GM12873 (cell line): ENCODE data around the gene NPEPPS.

ENCODE experiments used
- TF ChIP-seq, protein P1 (sequence below): IDR thresholded peaks from 2 replicates; pipeline ENCODE4 v1.5.1; 2012; ENCODE audit warnings: low read depth, mild to moderate bottlenecking, moderate library complexity, low read length, control low read depth; ENCODE audit not compliant: insufficient read depth; ENCODE audit errors: missing control alignments

NPEPPS gene

DNA sequence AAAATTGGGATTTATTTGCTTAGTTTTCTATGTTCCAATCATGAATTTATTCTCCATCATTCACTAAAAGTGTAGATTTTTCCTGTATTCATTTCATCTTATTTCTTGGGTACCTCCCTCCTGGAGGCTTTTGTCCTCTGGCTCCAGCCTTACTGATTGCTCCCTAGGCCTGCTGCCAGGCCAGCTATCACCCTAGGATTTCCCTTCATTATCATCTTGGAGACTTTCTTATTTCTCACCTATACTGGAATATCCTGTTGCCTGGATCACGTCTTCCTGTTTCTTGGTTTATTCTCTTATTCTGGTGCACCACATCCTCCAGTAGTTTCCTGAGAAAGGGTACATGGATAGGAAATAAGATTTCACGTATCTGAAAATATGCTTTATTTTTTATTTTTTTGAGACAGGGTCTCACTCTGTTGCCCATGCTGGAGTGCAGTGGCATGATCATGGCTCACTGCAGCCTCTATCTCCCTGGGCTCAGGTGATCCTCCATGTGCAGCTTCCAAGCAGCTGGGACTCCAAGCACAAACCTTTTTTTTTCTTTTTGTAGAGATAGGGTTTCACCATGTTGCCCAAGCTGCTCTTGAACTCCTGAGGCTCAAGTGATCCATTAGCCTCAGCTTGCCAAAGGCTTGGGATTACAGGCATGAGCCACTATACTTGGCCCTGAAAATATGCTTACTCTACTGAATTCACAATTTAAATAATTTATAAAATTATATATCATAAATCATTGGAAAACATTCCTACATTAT is 105.5 kb downstream of the NPEPPS start:
- TF ChIP-seq, protein P1, sequence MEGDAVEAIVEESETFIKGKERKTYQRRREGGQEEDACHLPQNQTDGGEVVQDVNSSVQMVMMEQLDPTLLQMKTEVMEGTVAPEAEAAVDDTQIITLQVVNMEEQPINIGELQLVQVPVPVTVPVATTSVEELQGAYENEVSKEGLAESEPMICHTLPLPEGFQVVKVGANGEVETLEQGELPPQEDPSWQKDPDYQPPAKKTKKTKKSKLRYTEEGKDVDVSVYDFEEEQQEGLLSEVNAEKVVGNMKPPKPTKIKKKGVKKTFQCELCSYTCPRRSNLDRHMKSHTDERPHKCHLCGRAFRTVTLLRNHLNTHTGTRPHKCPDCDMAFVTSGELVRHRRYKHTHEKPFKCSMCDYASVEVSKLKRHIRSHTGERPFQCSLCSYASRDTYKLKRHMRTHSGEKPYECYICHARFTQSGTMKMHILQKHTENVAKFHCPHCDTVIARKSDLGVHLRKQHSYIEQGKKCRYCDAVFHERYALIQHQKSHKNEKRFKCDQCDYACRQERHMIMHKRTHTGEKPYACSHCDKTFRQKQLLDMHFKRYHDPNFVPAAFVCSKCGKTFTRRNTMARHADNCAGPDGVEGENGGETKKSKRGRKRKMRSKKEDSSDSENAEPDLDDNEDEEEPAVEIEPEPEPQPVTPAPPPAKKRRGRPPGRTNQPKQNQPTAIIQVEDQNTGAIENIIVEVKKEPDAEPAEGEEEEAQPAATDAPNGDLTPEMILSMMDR: no peak

DNA sequence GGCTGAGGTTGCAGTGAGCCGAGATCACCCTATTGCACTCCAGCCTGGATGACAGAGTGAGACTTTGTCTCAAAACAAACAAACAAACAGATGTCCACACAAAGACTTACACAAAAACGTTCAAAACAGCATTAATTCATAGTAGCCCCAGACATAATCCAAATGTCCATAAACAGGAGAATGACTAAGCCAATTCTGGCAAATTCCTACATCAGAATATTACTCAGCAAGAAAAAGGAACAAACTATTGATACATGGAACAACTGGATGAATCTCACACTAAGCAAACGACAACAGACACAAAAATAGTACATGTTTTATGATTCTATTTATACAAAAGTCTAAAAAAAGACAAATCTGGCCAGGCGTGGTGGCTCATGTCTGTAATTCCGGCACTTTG is 108.0 kb downstream of the NPEPPS start:
- TF ChIP-seq, protein P1: no peak

DNA sequence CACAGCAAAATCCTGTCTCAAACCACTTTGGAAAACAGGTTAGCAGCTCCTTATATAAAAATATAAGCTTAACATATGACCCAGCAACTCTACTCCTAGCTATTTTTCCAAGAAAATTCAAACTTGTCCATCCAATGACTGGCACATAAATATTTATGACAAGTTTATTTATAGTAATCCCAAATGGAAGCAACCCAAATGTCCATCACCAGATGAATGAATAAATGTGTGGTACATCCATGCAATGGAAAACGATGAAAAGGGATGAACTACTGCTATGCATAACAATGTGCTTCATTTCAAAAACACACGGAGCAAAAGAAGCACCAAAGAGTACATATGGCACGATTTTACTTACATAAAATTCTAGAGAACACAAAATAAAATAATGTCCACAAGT is 109.2 kb downstream of the NPEPPS start:
- TF ChIP-seq, protein P1: no peak

DNA sequence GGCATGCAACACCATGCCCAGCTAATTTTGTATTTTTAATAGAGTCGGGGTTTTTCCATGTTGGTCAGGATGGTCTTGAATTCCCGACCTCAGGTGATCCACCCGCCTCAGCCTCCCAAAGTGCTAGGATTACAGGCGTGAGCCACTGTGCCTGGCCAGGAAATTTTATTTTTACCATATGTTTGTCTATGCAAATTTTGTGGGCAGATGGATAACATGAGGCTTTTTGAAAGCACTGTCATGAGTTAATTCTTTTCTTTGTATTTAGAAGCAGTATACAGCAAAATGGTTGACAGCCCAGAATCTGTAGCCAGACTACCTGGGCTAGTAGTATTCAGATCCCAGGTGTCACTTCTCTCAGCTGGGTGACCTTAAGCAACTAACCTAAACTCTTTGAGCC is 110.3 kb downstream of the NPEPPS start:
- TF ChIP-seq, protein P1: no peak

DNA sequence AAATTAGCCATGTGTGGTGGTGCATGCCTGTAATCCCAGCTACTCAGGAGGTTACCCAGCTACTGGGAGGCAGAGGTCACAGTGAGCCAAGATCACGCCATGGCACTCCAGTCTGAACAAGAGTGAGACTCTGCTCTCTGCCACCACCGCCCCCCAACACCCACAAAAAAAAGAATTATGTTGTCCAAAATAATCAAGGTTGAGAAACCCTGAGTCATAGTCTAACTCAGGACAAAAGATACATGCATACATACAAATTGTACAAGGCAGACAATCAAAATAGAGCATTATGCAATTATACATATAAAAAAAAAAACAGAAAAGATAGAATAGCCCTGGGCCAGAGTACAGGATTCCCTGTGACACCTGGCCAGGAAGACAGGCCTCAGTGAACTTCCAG is 112.2 kb downstream of the NPEPPS start:
- TF ChIP-seq, protein P1: no peak

DNA sequence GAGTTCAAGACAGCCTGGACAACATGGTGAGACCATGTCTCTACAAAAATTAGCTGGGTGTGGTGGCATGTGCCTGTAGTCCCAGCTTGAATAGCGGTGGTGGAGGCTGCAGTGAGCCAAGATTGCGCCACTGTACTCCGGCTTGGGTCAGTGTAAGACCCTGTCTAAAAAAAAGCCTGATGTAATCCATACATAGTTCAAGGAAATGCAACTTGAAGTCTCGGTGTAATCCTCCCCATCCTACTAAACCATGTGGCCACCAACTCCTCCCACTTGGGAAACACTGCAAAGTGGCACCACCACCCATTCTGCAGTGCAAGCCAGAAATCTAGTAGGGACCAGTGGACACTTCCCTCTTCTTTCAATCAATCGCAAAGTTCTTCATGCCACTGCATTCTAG is 113.4 kb downstream of the NPEPPS start:
- TF ChIP-seq, protein P1: no peak

DNA sequence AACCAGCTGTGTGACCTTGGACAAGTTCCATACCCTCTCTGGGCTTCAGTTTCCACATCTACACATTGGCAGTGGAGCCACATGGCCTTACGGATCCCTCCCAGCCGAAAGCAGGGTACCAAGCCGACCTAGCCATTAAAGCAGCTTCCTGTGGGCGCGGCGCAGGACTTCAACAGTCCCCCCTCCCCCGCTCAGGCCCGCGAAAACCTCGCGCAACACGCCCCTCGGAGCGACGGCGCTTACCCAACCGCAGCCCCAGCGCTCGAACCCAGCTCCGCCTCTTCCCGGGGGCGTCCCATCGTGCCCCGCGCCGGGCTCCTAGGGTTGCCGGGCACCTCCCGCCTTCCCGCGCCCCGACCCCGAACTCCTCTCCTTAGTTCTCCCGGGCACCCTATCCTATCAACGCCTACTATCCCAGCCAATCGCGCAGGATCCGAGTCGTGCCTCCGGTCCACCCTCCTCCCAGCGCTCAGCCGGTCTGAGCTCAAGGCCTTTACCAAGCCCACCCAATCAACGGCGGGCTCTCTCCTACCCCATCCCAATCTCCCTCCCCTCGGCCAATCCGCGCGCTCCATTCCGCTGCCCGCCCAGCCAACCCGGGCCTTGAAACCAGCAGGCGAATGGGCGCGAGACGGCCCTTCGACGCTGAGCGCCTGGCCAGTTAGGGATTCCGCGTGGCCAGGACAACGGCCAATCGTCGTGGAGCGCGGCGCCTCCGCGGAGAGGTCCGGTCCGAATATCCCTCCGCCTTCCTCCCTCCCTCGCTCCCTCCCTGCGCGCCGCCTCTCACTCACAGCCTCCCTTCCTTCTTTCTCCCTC is 118.5 kb downstream of the NPEPPS start, which contains the start of gene KPNB1:
TSS of gene KPNB1 (plus strand) at position 767 of the 819 bp plus-strand sequence. CDS start 326 bp downstream, outside the sequence.
- TF ChIP-seq, protein P1: no peak
